Naive thymus-derived CD8-positive, alpha-beta T cell (primary cell): Measurements from ENCODE around the gene PPFIA1. TPM values are rescaled to one million over a fixed set of nuclear protein-coding genes. Genes with fewer than 3 reads are reported as not detected.

Source experiments
- ATAC-seq, 2 donors: fragments of 150-1000 bp; cut with Tn5 transposase in 1 of 2; sonication (Bioruptor Pico), chemical (Tn5 transposase) in 1 of 2; 1 replicate in 1 of 2; 2 replicates in 1 of 2; pipeline ENCODE4 v1.10.0; 2021; ENCODE audit warnings: mild to moderate bottlenecking in 2 of 2, moderate library complexity in 2 of 2
- POLR2A ChIA-PET: fragments of 350-600 bp; sonication (Branson Sonifier 250); formaldehyde crosslinking; loops from one replicate; lab custom pipeline; 2021; ENCODE audit warnings: antibody characterized with exemption; lab: Charles Lee
- DNase-seq, 10 donors: peaks; one replicate each; pipeline versions ENCODE4 v3.0.0 to v3.0.0-alpha.2; 2020 to 2022
- H3K27ac Mint-ChIP-seq, 10 donors: one replicate each; pipeline ENCODE4 v1.8.0; 2020 to 2022; ENCODE audit warnings: mild to moderate bottlenecking in 10 of 10, mixed read lengths in 10 of 10, moderate library complexity in 4 of 10, inconsistent platforms in 1 of 10
- H3K27me3 Mint-ChIP-seq, 5 donors: one replicate each; pipeline ENCODE4 v1.8.0; 2021 to 2022; ENCODE audit warnings: mixed read lengths in 5 of 5
- H3K36me3 Mint-ChIP-seq, 3 donors: one replicate each; pipeline ENCODE4 v1.8.0; 2020 to 2022; ENCODE audit warnings: mixed read lengths in 3 of 3, mild to moderate bottlenecking in 2 of 3, inconsistent platforms in 1 of 3
- H3K4me1 Mint-ChIP-seq, 4 donors: one replicate each; pipeline ENCODE4 v1.8.0; 2021 to 2022; ENCODE audit warnings: mixed read lengths in 4 of 4
- H3K4me3 Mint-ChIP-seq, 10 donors: one replicate each; pipeline ENCODE4 v1.8.0; 2020 to 2022; ENCODE audit warnings: mild to moderate bottlenecking in 10 of 10, mixed read lengths in 10 of 10, moderate library complexity in 6 of 10, inconsistent platforms in 1 of 10
- H3K9me3 Mint-ChIP-seq, 9 donors: one replicate each; pipeline ENCODE4 v1.8.0; 2020 to 2022; ENCODE audit warnings: mixed read lengths in 9 of 9, mild to moderate bottlenecking in 3 of 9, inconsistent platforms in 1 of 9, moderate library complexity in 1 of 9
- polyA plus RNA-seq, 3 donors: library from polyadenylated mRNA; unstranded; fragments of 300-500 nt; fragmentation: Illumina TruSeq; gene quantifications; one replicate each; pipeline ENCODE4 v1.2.3, GENCODE V29; 2021
- total RNA-seq, 8 experiments: library from RNA in 2 of 8; stranded (reverse) in 2 of 8; gene quantifications; one replicate each; pipeline ENCODE4 v1.2.3 and lab custom pipeline; 2021 to 2026

PPFIA1 gene
- total and polyA plus RNA-seq, 5 experiments from 2014 or later = 6.8 to 64.8 (median 15.0) TPM

- Mint-ChIP-seq H3K36me3 (peaks cover 10 to 91% (median 73%) of the 10 kb centered on the region in 3 donors), H3K4me3 (no peak overlapping the region), H3K27me3 (no peaks in the 10 kb centered on the region), H3K4me1 (peaks cover 2 to 9% (median 4%) of the 10 kb centered on the region in 4 donors), H3K27ac (no peak overlapping the region), H3K9me3 (no peaks in the 10 kb centered on the region)
- POLR2A ChIA-PET = no interaction called here
- no peak for ATAC-seq
- DNase-seq = no peak
Measured at GRCh38 chr11:70358753-70359152, 88.3 kb downstream of the PPFIA1 start.

GRCh38 chr11:70359451-70360205 lies 89.1 kb downstream of the PPFIA1 start:
- no peak for ATAC-seq
- no peaks in the 10 kb centered on the region for H3K27me3 Mint-ChIP-seq
- peaks cover 4 to 13% (median 6%) of the 10 kb centered on the region in 4 donors for H3K4me1 Mint-ChIP-seq
- no peak for DNase-seq
- POLR2A ChIA-PET = no interaction called here
- no peak overlapping the region for H3K27ac Mint-ChIP-seq
- H3K36me3 Mint-ChIP-seq = peaks cover 10 to 88% (median 67%) of the 10 kb centered on the region in 3 donors
- H3K9me3 Mint-ChIP-seq = no peaks in the 10 kb centered on the region
- H3K4me3 Mint-ChIP-seq = no peak overlapping the region

GRCh38 chr11:70360211-70360610 lies 89.7 kb downstream of the PPFIA1 start:
- ATAC-seq (no peak), DNase-seq (no peak)
- H3K9me3 Mint-ChIP-seq = no peaks in the 10 kb centered on the region
- no peak overlapping the region for H3K27ac Mint-ChIP-seq
- POLR2A ChIA-PET = no interaction called here
- H3K4me1 Mint-ChIP-seq = peaks cover 10 to 19% (median 12%) of the 10 kb centered on the region in 4 donors
- peaks cover 10 to 88% (median 61%) of the 10 kb centered on the region in 3 donors for H3K36me3 Mint-ChIP-seq
- no peaks in the 10 kb centered on the region for H3K27me3 Mint-ChIP-seq
- H3K4me3 Mint-ChIP-seq = no peak overlapping the region

- ATAC-seq (no peak), DNase-seq (no peak)
- Mint-ChIP-seq H3K4me3 (peak overlapping the region in 2 of 10 donors; percentile 24 to 67), H3K36me3 (peaks cover 10 to 71% (median 39%) of the 10 kb centered on the region in 3 donors), H3K27ac (no peak overlapping the region), H3K27me3 (no peaks in the 10 kb centered on the region), H3K4me1 (peaks cover 16 to 33% (median 25%) of the 10 kb centered on the region in 4 donors), H3K9me3 (no peaks in the 10 kb centered on the region)
- POLR2A ChIA-PET = no interaction called here
Measured at GRCh38 chr11:70364178-70364577, 93.7 kb downstream of the PPFIA1 start.

GRCh38 chr11:70364745-70365543 lies 94.5 kb downstream of the PPFIA1 start:
- no peaks in the 10 kb centered on the region for H3K9me3 Mint-ChIP-seq
- H3K27ac Mint-ChIP-seq = peak overlapping the region in 6 of 10 donors; percentile 6 to 77 (median 37)
- DNase-seq (peak in 7 of 10 donors; percentile 12 to 68 (median 41)), ATAC-seq (peak; percentile 84 to 85)
- peak overlapping the region; percentile 60 to 81 (median 70) for H3K4me3 Mint-ChIP-seq
- no peaks in the 10 kb centered on the region for H3K27me3 Mint-ChIP-seq
- H3K4me1 Mint-ChIP-seq = peaks cover 16 to 33% (median 25%) of the 10 kb centered on the region in 4 donors
- peaks cover 9 to 67% (median 35%) of the 10 kb centered on the region in 3 donors for H3K36me3 Mint-ChIP-seq
- POLR2A ChIA-PET = no interaction called here

- Mint-ChIP-seq H3K4me1 (peaks cover 16 to 34% (median 26%) of the 10 kb centered on the region in 4 donors), H3K36me3 (peaks cover 7 to 71% (median 31%) of the 10 kb centered on the region in 3 donors), H3K27me3 (no peaks in the 10 kb centered on the region), H3K27ac (peak overlapping the region in 4 of 10 donors; percentile 6 to 77 (median 49)), H3K4me3 (peak overlapping the region; percentile 31 to 81 (median 70)), H3K9me3 (no peaks in the 10 kb centered on the region)
- peak in 1 of 2 donors; percentile 29 for ATAC-seq
- POLR2A ChIA-PET = no interaction called here
- no peak for DNase-seq
Measured at GRCh38 chr11:70365544-70365927, 95.0 kb downstream of the PPFIA1 start.

GRCh38 chr11:70367071-70367470 lies 96.6 kb downstream of the PPFIA1 start:
- ATAC-seq = no peak
- H3K27me3 Mint-ChIP-seq = no peaks in the 10 kb centered on the region
- no peak for DNase-seq
- peaks cover 0 to 61% (median 27%) of the 10 kb centered on the region in 3 donors for H3K36me3 Mint-ChIP-seq
- H3K9me3 Mint-ChIP-seq = peaks cover 0 to 11% (median 0%) of the 10 kb centered on the region in 9 donors
- peak overlapping the region in 1 of 10 donors; percentile 2 for H3K4me3 Mint-ChIP-seq
- H3K4me1 Mint-ChIP-seq = peaks cover 19 to 38% (median 32%) of the 10 kb centered on the region in 4 donors
- peak overlapping the region in 1 of 10 donors; percentile 72 for H3K27ac Mint-ChIP-seq
- POLR2A ChIA-PET = no interaction called here

GRCh38 chr11:70368961-70369360 lies 98.5 kb downstream of the PPFIA1 start:
- Mint-ChIP-seq H3K4me3 (no peak overlapping the region), H3K27ac (no peak overlapping the region), H3K4me1 (peaks cover 17 to 38% (median 27%) of the 10 kb centered on the region in 4 donors), H3K36me3 (peaks cover 0 to 64% (median 32%) of the 10 kb centered on the region in 3 donors), H3K9me3 (peaks cover 0 to 11% (median 0%) of the 10 kb centered on the region in 9 donors), H3K27me3 (no peaks in the 10 kb centered on the region)
- no peak for ATAC-seq
- POLR2A ChIA-PET = no interaction called here
- DNase-seq = no peak

- no peak for ATAC-seq
- no peaks in the 10 kb centered on the region for H3K27me3 Mint-ChIP-seq
- no peak overlapping the region for H3K27ac Mint-ChIP-seq
- H3K4me1 Mint-ChIP-seq = peaks cover 4 to 16% (median 8%) of the 10 kb centered on the region in 4 donors
- POLR2A ChIA-PET = no interaction called here
- no peak overlapping the region for H3K4me3 Mint-ChIP-seq
- H3K9me3 Mint-ChIP-seq = peaks cover 0 to 11% (median 0%) of the 10 kb centered on the region in 9 donors
- no peak for DNase-seq
- H3K36me3 Mint-ChIP-seq = peaks cover 0 to 72% (median 34%) of the 10 kb centered on the region in 3 donors
Measured at GRCh38 chr11:70371241-70371640, 100.8 kb downstream of the PPFIA1 start.

GRCh38 chr11:70372076-70372475 lies 101.6 kb downstream of the PPFIA1 start:
- no peaks in the 10 kb centered on the region for H3K27me3 Mint-ChIP-seq

GRCh38 chr11:70376621-70377020 lies 106.1 kb downstream of the PPFIA1 start:
- POLR2A ChIA-PET = no interaction called here
- Mint-ChIP-seq H3K27me3 (no peaks in the 10 kb centered on the region), H3K4me1 (no peaks in the 10 kb centered on the region), H3K27ac (no peak overlapping the region), H3K4me3 (no peak overlapping the region), H3K36me3 (peaks cover 0 to 82% (median 34%) of the 10 kb centered on the region in 3 donors), H3K9me3 (peaks cover 0 to 2% (median 0%) of the 10 kb centered on the region in 9 donors)
- ATAC-seq = no peak
- DNase-seq = no peak

More at GRCh38 chr11:70372076-70372475, 101.6 kb downstream of the PPFIA1 start:
- no peak overlapping the region for H3K27ac Mint-ChIP-seq
- H3K9me3 Mint-ChIP-seq = peaks cover 0 to 11% (median 0%) of the 10 kb centered on the region in 9 donors
- H3K4me1 Mint-ChIP-seq = peaks cover 4 to 9% (median 7%) of the 10 kb centered on the region in 4 donors
- H3K4me3 Mint-ChIP-seq = no peak overlapping the region
- peaks cover 0 to 77% (median 37%) of the 10 kb centered on the region in 3 donors for H3K36me3 Mint-ChIP-seq
- POLR2A ChIA-PET = no interaction called here
- DNase-seq = no peak
- ATAC-seq = no peak

GRCh38 chr11:70377645-70378044 lies 107.2 kb downstream of the PPFIA1 start:
- no peak for ATAC-seq
- no peak overlapping the region for H3K4me3 Mint-ChIP-seq
- no peaks in the 10 kb centered on the region for H3K9me3 Mint-ChIP-seq
- no peak overlapping the region for H3K27ac Mint-ChIP-seq
- DNase-seq = no peak
- H3K4me1 Mint-ChIP-seq = no peaks in the 10 kb centered on the region
- H3K27me3 Mint-ChIP-seq = no peaks in the 10 kb centered on the region
- peaks cover 0 to 86% (median 33%) of the 10 kb centered on the region in 3 donors for H3K36me3 Mint-ChIP-seq
- POLR2A ChIA-PET = no interaction called here
